Upper lobe of right lung (tissue), 1 donor: Measurements from ENCODE around the gene VASN. TPM values are rescaled to one million over a fixed set of nuclear protein-coding genes. Genes with fewer than 3 reads are reported as not detected.

Source experiments
- ATAC-seq: fragments of 200-7000 bp; cut with Tn5 transposase; one replicate; pipeline ENCODE4 v1.9.1; 2020; ENCODE audit warnings: mild to moderate bottlenecking, moderate library complexity
- DNase-seq: peaks from one replicate; pipeline ENCODE4 v3.0.0-alpha.2; 2020
- H3K27ac ChIP-seq: fragments of 200-600 bp; one replicate; pipeline ENCODE4 v1.8.0; 2022
- H3K27me3 ChIP-seq: fragments of 200-600 bp; one replicate; pipeline ENCODE4 v1.8.0; 2022; ENCODE audit warnings: mild to moderate bottlenecking
- H3K36me3 ChIP-seq: fragments of 200-600 bp; one replicate; pipeline ENCODE4 v1.8.0; 2022
- H3K4me1 ChIP-seq: fragments of 200-600 bp; one replicate; pipeline ENCODE4 v1.8.0; 2022
- H3K4me3 ChIP-seq: fragments of 200-600 bp; one replicate; pipeline ENCODE4 v1.8.0; 2022; ENCODE audit warnings: mild to moderate bottlenecking
- H3K9me3 ChIP-seq: fragments of 200-600 bp; one replicate; pipeline ENCODE4 v1.8.0; 2022
- CTCF ChIP-seq: fragments of 200-600 bp; IDR thresholded peaks from one replicate; pipeline ENCODE4 v1.8.0; 2022; ENCODE audit warnings: antibody characterized with exemption
- intact Hi-C: fragments of 100-400 bp; cut with DNase I; formaldehyde crosslinking; loops from one replicate; pipeline ENCODE4 v1.11.0; 2022
- total RNA-seq: library from RNA; stranded (reverse); fragmentation: NEBNext Ultra II Directional; extraction: Animal tissue kit (Norgen Biotek cat#: 25700); gene quantifications from one replicate; pipeline ENCODE4 v1.2.1, GENCODE V29; 2021
- donor health status: DM: no; HTN: yes; CAD: no; lungs with severe emphysema.

VASN gene
- total RNA-seq, 1 donor from 2014 or later = 20.3 TPM

- intact Hi-C loops = loop anchor here (5.0 kb wide), 1 partner anchor 32 kb away; no protein-coding TSS in a partner anchor
- no peak for DNase-seq
Measured at GRCh38 chr16:4324492-4325252, 47.0 kb upstream of the VASN start.

GRCh38 chr16:4325253-4325758, 46.3 kb upstream of the VASN start:
- ATAC-seq (no peak), DNase-seq (no peak)
- peaks cover 71% of the 10 kb centered on the region for H3K4me1 ChIP-seq
- H3K4me3 ChIP-seq = no peak overlapping the region
- H3K9me3 ChIP-seq = no peaks in the 10 kb centered on the region
- no peak for TF ChIP-seq CTCF
- H3K27ac ChIP-seq = peak overlapping the region; percentile 83
- no peaks in the 10 kb centered on the region for H3K27me3 ChIP-seq
- intact Hi-C loops = loop anchor here (5.0 kb wide), 1 partner anchor 33 kb away; no protein-coding TSS in a partner anchor
- no peaks in the 10 kb centered on the region for H3K36me3 ChIP-seq

More at GRCh38 chr16:4324492-4325252, 47.0 kb upstream of the VASN start:
- Histone ChIP-seq H3K27me3 (no peaks in the 10 kb centered on the region), H3K27ac (peak overlapping the region; percentile 83), H3K4me1 (peaks cover 75% of the 10 kb centered on the region), H3K9me3 (no peaks in the 10 kb centered on the region), H3K36me3 (no peaks in the 10 kb centered on the region), H3K4me3 (no peak overlapping the region)
- TF ChIP-seq CTCF = no peak
- no peak for ATAC-seq

GRCh38 chr16:4327386-4328045, 44.1 kb upstream of the VASN start:
- intact Hi-C loops = loop anchor here (5.0 kb wide), 1 partner anchor 35 kb away; no protein-coding TSS in a partner anchor
- no peak for TF ChIP-seq CTCF
- peak; percentile 68 for DNase-seq
- H3K27ac ChIP-seq = peak overlapping the region; percentile 78
- no peaks in the 10 kb centered on the region for H3K27me3 ChIP-seq
- ATAC-seq = no peak
- H3K36me3 ChIP-seq = peaks cover under 1% of the 10 kb centered on the region
- H3K4me1 ChIP-seq = peaks cover 63% of the 10 kb centered on the region
- H3K9me3 ChIP-seq = no peaks in the 10 kb centered on the region
- peak overlapping the region; percentile 40 for H3K4me3 ChIP-seq

- intact Hi-C loops = loop anchor here (5.0 kb wide), 1 partner anchor 36 kb away; no protein-coding TSS in a partner anchor
- Histone ChIP-seq H3K4me1 (peaks cover 57% of the 10 kb centered on the region), H3K36me3 (peaks cover 5% of the 10 kb centered on the region), H3K27me3 (no peaks in the 10 kb centered on the region), H3K27ac (peak overlapping the region; percentile 78), H3K9me3 (no peaks in the 10 kb centered on the region), H3K4me3 (peak overlapping the region; percentile 40)
- TF ChIP-seq CTCF = peak; percentile 62
- ATAC-seq (peak; percentile 76), DNase-seq (peak; percentile 90)
Measured at GRCh38 chr16:4328046-4328781, 43.4 kb upstream of the VASN start.
